ENCODE measurements around the gene CYB5B.
"Not testable (repeated sequence)": the region's sequence is repeated elsewhere in the genome, so short reads cannot be mapped to it uniquely, and the experiment has no call there.

Gene CYB5B

GRCh38 chr16:69408475-69408874 is 15.9 kb upstream of the CYB5B start:
- DNase-seq (ENCODE audit: low read depth in 2 of 2), result no peak

DNA sequence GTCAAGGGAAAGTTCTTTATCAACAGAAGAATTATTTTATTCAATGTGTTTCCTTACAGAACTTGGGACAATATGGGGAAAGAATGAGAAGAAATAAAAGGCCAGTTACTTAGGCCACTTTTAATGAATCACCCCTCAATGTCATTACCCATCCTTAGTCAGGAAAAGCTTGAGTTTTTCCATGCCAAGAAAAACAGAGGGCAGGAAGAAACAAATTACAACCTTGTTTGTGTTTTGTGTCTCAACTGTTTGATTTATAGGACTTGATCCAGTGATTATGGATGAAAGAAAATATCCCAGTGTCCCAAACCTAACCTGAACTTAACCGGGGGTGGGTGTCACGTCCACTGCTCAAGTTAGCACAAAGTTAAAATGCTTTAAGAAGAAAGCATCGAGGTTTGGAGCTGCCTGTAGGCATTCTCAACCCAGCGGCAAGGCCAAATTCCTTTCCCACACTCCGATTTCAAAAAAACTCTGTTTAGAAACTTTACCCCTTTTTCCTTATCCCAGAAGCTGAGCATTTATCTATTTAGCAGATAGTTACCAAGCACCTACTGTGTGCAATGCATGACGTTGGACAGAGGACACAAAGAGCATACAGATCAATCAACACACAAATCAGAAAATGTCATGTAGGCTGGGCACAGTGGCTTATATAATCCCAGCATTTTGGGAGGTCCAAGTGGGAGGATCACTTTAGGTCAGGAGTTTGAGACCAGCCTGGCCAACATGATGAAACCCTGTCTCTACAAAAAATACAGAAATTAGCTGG is 14.0 kb upstream of the CYB5B start:
- DNase-seq (ENCODE audit: low read depth in 2 of 2), result no peak

DNA sequence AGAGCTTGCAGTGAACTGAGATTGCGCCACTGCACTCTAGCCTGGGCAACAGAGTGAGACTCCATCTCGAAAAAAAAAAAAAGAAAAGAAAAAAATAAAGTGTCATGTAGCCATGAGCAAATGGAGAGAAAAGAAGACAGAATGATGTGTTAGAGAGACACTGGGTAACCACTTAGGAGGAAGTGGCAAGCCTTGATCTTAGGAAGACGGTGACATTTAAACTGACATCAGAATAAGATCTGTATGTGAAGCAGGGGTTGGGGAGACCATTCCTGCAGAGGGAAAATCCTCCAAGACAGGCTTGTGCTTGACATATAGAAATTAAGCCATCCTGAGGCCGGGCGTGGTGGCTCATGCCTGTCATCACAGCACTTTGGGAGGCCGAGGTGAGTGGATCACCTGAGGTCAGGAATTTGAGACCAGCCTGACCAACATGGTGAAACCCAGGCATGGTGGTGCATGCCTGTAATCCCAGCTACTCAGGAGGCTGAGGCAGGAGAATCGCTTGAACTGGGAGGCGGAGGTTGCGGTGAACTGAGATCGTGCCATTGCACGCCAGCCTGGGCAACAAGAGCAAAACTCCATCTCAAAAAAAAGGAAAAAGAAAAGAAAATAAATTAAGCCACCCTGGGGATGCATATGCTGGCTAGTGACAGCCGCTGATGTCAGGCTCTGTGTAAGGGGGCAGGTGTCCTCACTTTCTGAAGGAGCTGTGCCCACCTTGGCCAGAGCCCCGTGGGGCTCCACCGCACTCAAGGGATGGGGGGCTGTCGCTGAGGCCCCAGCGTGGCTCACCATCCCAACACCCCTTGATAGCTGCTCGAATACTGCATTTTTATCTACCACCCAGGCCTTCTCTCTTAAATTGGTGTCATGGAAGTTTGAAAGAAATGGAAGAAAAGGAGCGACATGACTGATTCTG is 13.1 kb upstream of the CYB5B start:
- DNase-seq (ENCODE audit: low read depth in 2 of 2), result no peak

DNA sequence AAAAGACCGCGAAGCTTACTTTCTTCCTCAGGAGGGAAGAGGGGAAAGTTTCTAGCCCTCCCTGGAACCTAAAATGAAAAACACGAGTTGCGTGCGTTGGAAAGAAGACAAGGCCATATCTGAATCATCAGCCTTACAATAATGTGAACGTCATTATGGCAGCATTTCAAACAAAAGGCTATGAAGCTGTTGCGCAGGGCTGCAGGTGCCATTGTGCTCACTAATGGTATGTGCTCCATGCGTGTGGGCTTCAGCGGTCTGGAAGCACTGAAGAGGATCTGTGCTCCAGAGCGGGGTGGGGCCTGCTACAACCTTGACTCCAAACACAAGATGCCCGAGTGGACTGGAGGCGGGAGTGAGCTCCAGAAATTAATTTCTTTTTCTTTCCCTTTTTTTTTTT is 12.1 kb upstream of the CYB5B start:
- DNase-seq (ENCODE audit: low read depth in 2 of 2), result no peak

GRCh38 chr16:69413045-69413664 is 11.3 kb upstream of the CYB5B start:
- DNase-seq (ENCODE audit: low read depth in 2 of 2), result no peak

GRCh38 chr16:69417520-69418199 is 6.8 kb upstream of the CYB5B start:
- no peak for DNase-seq (ENCODE audit: low read depth in 2 of 2)

DNA sequence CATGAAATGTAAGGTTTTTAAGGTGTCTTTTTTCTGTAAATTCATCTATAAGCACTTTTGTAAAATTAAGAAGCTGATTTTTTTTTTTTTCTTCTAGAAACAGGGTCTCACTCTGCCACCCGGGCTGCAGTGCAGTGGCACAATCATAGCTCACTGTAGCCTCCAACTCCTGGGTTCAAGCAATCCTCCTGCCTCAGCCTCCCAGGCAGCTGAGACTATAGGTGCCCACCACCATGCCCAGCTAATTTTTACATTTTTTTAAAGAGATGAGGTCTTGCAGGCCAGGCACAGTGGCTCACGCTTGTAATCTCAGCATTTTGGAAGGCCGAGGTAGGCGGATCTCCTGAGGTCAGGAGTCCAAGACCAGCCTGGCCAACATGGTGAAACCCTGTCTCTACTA is 4.5 kb upstream of the CYB5B start:
- DNase-seq (ENCODE audit: low read depth in 2 of 2), result no peak

DNA sequence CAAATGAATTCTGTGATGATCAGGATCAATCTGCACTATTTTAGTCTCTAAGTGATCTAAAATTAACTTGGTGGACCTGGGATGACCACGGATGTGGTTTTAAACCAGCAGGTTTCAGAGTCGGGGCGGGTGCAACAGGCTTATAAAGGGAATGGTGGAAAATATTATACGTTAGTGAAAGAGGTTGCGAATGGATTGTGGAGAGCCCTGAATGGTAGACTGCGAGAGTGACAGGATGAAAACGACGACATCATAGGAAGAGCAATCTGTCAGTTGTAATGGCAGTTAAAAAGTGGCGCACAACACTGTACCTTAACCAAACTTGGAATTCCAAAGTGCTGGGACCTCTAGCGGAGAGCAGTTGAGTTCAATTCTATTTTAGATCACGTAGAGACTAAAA is 1.2 kb upstream of the CYB5B start:
- DNase-seq (ENCODE audit: low read depth in 2 of 2), result no peak

GRCh38 chr16:69424935-69425784 is 741 bp downstream of the CYB5B start:
- no peak for DNase-seq (ENCODE audit: low read depth in 2 of 2)

DNA sequence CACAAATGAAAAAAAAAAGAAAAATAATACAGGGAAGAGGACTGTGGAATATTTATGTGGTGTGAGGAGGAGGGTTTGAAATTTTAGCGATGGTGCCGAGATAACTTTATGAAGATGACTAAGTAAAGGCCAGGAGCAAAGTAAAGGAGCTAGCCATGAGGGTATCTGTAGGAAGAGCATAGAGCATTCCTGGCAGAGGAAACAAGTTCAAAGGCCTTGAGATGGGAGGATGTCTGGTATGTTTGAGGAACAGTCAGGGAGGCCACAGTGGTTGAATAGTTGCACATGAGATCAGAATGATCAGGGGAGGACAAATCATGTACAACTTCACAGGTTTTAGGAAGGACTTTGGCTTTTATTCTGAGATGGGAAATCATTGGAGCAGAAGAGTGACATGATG is 4.2 kb downstream of the CYB5B start:
- no peak for DNase-seq (ENCODE audit: low read depth in 2 of 2)

DNA sequence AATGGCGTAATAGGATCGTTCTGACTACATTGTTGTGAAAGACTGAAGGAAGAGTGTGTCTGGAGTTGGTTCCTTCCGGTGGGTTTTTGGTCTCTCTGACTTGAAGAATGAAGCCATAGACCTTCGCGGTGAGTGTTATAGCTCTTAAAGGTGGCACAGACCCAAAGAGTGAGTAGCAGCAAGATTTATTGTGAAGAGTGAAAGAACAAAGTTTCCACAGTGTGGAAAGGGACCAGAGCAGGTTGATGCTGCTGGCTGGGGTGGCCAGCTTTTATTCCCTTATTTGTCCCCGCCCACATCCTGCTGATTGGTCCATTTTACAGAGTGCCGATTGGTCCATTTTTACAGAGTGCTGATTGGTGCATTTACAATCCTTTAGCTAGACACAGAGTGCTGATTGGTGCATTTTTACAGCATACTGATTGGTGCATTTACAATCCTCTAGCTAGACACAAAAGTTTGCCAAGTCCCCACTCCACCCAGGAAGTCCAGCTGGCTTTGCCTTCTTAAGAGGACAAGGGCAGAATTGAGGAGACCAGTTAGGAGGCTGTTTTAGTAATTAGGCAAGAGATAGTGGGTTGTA is 4.7 kb downstream of the CYB5B start:
- not testable (repeated sequence) for DNase-seq (ENCODE audit: low read depth in 2 of 2)

DNA sequence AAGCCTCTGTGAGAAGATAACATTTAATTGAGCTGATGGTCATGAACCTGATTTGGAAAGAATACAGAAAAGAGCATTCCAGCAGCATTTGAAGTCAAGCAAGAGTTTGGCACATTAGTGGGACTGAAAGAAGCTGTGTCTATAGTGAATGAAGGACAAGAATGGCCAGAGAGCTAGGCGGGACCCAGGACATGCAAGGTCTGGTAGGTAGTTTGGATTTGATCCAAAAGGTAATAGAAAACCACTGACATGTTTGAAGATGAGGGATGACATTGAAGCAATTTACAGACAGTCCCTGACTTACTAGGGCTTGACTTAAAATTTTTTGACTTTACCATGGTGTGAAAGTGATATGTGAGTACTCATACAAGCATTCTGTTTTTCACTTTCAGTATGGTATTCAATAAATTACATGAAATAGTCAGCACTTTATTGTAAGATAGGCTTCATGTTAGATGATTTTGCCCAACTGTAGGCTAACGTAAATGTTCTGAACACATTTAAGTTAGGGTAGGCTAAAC is 7.6 kb downstream of the CYB5B start:
- no peak for DNase-seq (ENCODE audit: low read depth in 2 of 2)

GRCh38 chr16:69434066-69434465 is 9.6 kb downstream of the CYB5B start:
- DNase-seq (ENCODE audit: low read depth in 2 of 2), result no peak

DNA sequence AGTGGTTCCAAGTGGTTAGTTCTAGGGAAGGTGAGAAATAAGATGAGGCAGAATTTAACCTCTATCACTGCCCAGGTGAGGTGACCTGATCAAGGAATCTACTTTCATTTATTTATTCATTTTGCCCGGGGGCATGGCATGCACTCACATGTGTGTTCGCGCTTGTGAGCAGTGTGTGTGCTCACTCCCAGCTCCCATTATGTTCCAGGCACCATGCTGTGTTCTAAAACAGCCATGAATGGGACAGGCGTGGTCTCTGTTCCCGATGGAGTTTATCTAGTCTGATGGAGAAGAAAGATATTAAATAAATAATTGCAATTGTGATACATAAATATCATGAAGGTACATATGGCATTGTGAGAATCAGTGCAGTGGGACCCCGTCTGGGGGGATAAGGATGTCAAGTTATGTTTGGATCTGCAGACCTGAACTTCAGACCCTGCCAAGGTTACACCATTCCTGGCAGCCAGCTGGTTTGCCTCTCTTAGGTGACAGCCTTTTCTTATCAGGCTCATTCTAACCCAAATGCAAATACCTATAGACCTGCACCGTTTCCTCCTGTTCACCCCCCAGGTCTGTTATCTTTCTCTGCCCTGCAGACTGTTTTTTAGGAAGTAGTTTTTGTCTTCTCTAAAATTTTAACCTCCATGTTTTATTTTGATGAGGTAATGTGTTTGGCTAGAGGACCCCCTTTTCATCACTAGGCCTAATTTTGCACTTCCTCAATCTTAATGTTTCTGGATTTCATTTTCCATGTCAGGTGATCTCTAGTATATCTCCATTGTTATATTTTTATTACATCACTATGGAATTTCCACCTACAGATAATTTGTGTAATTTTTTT is 11.8 kb downstream of the CYB5B start:
- no peak for DNase-seq (ENCODE audit: low read depth in 2 of 2)

GRCh38 chr16:69436896-69437295 is 12.5 kb downstream of the CYB5B start:
- DNase-seq (ENCODE audit: low read depth in 2 of 2), result no peak

DNA sequence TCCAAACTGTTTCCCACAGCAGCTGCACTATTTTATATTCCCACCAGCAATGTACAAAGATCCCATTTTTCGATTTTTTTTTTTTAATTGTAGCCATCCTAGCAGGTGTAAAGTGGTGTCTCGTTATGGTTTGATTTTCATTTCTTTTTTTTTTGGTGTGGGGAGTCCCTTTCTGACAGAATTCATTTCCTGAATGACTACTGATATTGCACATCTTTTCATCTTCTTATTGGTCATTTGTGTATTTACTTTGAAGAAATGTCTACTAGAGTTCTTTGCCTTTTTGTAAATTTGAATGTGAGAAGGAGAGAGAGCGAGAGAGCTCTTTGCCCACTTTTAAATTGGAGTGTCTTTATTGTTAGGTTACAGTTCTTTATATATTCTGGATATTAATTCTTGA is 14.0 kb downstream of the CYB5B start:
- DNase-seq (ENCODE audit: low read depth in 2 of 2), result no peak

DNA sequence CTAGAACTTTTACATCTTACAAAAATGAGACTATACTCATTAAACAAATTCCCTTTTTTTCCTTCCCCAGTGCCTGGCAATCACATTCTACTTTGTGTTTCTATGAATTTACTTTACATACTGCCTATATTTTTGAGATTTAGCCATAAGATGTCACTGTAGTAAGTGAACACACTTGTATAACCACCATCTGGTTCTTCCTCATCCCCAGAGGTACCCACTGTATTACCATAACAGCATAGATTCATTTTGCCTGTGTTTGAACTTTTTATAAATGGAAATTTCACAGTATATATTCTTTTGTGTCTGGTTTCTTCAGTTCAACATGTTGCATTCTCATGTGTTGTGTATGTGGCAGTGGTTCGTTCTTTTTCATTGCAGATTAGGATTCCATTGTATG is 15.8 kb downstream of the CYB5B start:
- DNase-seq (ENCODE audit: low read depth in 2 of 2), result no peak

DNA sequence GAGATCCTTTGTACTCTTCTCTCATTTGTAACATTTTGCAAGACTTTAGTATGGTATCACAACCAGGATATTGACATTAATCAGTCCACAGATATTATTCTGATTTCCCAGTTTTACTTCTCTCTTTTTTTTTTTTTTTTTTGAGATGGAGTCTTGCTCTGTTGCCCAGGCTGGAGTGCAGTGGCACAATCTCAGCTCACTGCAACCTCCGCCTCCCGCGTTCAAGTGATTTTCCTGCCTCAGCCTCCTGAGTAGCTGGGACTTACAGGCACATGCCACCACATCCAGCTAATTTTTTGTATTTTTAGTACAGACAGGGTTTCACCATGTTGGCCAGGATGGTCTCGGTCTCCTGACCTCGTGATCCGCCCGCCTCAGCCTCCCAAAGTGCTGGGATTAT is 16.6 kb downstream of the CYB5B start:
- DNase-seq (ENCODE audit: low read depth in 2 of 2), result not testable (repeated sequence)

- no peak for DNase-seq (ENCODE audit: low read depth in 2 of 2)
Observed at GRCh38 chr16:69443927-69444631, 19.7 kb downstream of the CYB5B start.
